A549 (cell line): ENCODE results near the gene AFF2. TPM values are rescaled to one million over a fixed set of nuclear protein-coding genes. Genes with fewer than 3 reads are reported as not detected.

Source experiments
- ATAC-seq, 2 experiments: fragments of 200-7000 bp in 1 of 2; fragments of >200 bp in 1 of 2; cut with Nextera tagmentation in 1 of 2; cut with Tn5 transposase in 1 of 2; 3 replicates each; pipeline versions ENCODE4 v1.8.0 to v1.9.1; 2018 to 2020; ENCODE audit warnings: mild to moderate bottlenecking in 1 of 2, moderate library complexity in 1 of 2
- CTCF ChIA-PET: fragments of 300-600 bp; sonication (Branson Sonifier 250); formaldehyde crosslinking; extraction: SDS; loops from one replicate; lab custom pipeline; 2021; ENCODE audit warnings: antibody characterized with exemption, inconsistent platforms; lab: Yijun Ruan, JAX
- POLR2A ChIA-PET: fragments of 350-600 bp; formaldehyde crosslinking; extraction: SDS; loops from one replicate; lab custom pipeline; 2021; ENCODE audit warnings: antibody characterized with exemption, inconsistent platforms; lab: Yijun Ruan, JAX
- DNase-seq, 2 experiments: peaks; one replicate each; pipeline versions ENCODE4 v3.0.0 to v3.0.0-alpha.2; 2011 to 2016; ENCODE audit warnings: low read depth in 1 of 2, low spot score in 1 of 2
- FAIRE-seq: peaks from 2 replicates; lab custom pipeline; 2011; peaks lifted over from hg19 to GRCh38; lab: Jason Lieb, UNC
- H3K27ac ChIP-seq, 2 experiments: fragments of >200 bp; sonication (Bioruptor Twin); formaldehyde crosslinking; 3 replicates each; pipeline ENCODE4 v1.5.1; 2016 to 2017
- H3K4me1 ChIP-seq: fragments of >200 bp; sonication (Bioruptor Twin); formaldehyde crosslinking; 3 replicates; pipeline ENCODE4 v1.6.1; 2016
- H3K4me2 ChIP-seq: fragments of >200 bp; sonication (Bioruptor Twin); formaldehyde crosslinking; 3 replicates; pipeline ENCODE4 v1.6.1; 2016
- H3K4me3 ChIP-seq: fragments of >200 bp; sonication (Bioruptor Twin); formaldehyde crosslinking; 3 replicates; pipeline ENCODE4 v1.5.1; 2016
- H3K9me3 ChIP-seq: fragments of >200 bp; sonication (Bioruptor Twin); formaldehyde crosslinking; 3 replicates; pipeline ENCODE4 v1.6.1; 2016
- ATOH8 ChIP-seq: fragments of 250-450 bp; sonication (Bioruptor Pico); IDR thresholded peaks from 2 replicates; pipeline ENCODE4 v1.5.0; 2020; ENCODE audit warnings: low read depth, mild to moderate bottlenecking, moderate library complexity
- BCL3 ChIP-seq: fragments of >200 bp; sonication (Bioruptor Twin); formaldehyde crosslinking; IDR thresholded peaks from 3 replicates; pipeline ENCODE4 v1.6.1; 2016
- BHLHE40 ChIP-seq: IDR thresholded peaks from 2 replicates; pipeline ENCODE4 v1.6.1; 2012; ENCODE audit warnings: low read depth, low read length, inconsistent platforms
- CBX2 ChIP-seq: fragments of 200-600 bp; sonication (generic); IDR thresholded peaks from 2 replicates; pipeline ENCODE4 v1.6.1; 2016; ENCODE audit warnings: low read depth, mild to moderate bottlenecking, borderline replicate concordance
- CHD4 ChIP-seq: fragments of 200-600 bp; sonication (generic); IDR thresholded peaks from 2 replicates; pipeline ENCODE4 v1.6.1; 2016; ENCODE audit warnings: antibody characterized with exemption, mild to moderate bottlenecking, borderline replicate concordance
- CTCF ChIP-seq: fragments of >200 bp; sonication (Bioruptor Twin); formaldehyde crosslinking; IDR thresholded peaks from 3 replicates; pipeline ENCODE4 v1.5.1; 2016
- EHF ChIP-seq: fragments of 250-450 bp; sonication (Bioruptor Pico); IDR thresholded peaks from 2 replicates; pipeline ENCODE4 v1.5.0; 2020; ENCODE audit warnings: mild to moderate bottlenecking
- EHMT2 ChIP-seq: fragments of 200-600 bp; sonication (generic); IDR thresholded peaks from 2 replicates; pipeline ENCODE4 v1.6.1; 2016; ENCODE audit warnings: antibody characterized with exemption, low read depth, mild to moderate bottlenecking, moderate library complexity
- EP300 ChIP-seq, 2 experiments: fragments of >200 bp; sonication (Bioruptor Twin); formaldehyde crosslinking; IDR thresholded peaks; 2 replicates in 1 of 2; 3 replicates in 1 of 2; pipeline ENCODE4 v1.6.1; 2016 to 2017
- FOSB ChIP-seq: fragments of 250-450 bp; sonication (Bioruptor Pico); IDR thresholded peaks from 2 replicates; pipeline ENCODE4 v1.5.0; 2020; ENCODE audit warnings: mild to moderate bottlenecking, moderate library complexity
- FOSL2 ChIP-seq, 2 experiments: fragments of 450-650 bp in 1 of 2; fragments of >200 bp in 1 of 2; sonication (Bioruptor Twin) in 1 of 2; formaldehyde crosslinking; IDR thresholded peaks; 2 replicates each; pipeline versions ENCODE4 v1.5.0 to v1.6.1; 2016 to 2020; ENCODE audit warnings: mild to moderate bottlenecking in 1 of 2, moderate library complexity in 1 of 2
- HDAC2 ChIP-seq: fragments of 200-600 bp; sonication (generic); IDR thresholded peaks from 2 replicates; pipeline ENCODE4 v1.6.1; 2016
- HMGXB4 ChIP-seq: fragments of 250-450 bp; sonication (Bioruptor Pico); IDR thresholded peaks from 2 replicates; pipeline ENCODE4 v1.5.0; 2021; ENCODE audit warnings: mild to moderate bottlenecking, moderate library complexity, borderline replicate concordance
- HOXB13 ChIP-seq: fragments of 250-450 bp; sonication (Bioruptor Pico); IDR thresholded peaks from 2 replicates; pipeline ENCODE4 v1.5.0; 2020; ENCODE audit warnings: low read depth, mild to moderate bottlenecking, moderate library complexity
- HOXB5 ChIP-seq: fragments of 250-450 bp; sonication (Bioruptor Pico); IDR thresholded peaks from 2 replicates; pipeline ENCODE4 v1.5.0; 2020; ENCODE audit warnings: mild to moderate bottlenecking, moderate library complexity
- JUN ChIP-seq, 2 experiments: fragments of >200 bp; sonication (Bioruptor Twin); formaldehyde crosslinking; IDR thresholded peaks; 2 replicates in 1 of 2; 3 replicates in 1 of 2; pipeline ENCODE4 v1.6.1; 2016 to 2017
- KDM1A ChIP-seq: fragments of 200-600 bp; sonication (generic); IDR thresholded peaks from 2 replicates; pipeline ENCODE4 v1.6.1; 2016; ENCODE audit warnings: low read depth, mild to moderate bottlenecking
- KDM5A ChIP-seq: fragments of 200-600 bp; sonication (generic); IDR thresholded peaks from 2 replicates; pipeline ENCODE4 v1.6.1; 2016; ENCODE audit warnings: antibody characterized with exemption, mild to moderate bottlenecking
- MAZ ChIP-seq: fragments of 150-350 bp; IDR thresholded peaks from 2 replicates; pipeline ENCODE4 v1.6.1; 2014; ENCODE audit warnings: antibody characterized with exemption, low read depth, low read length, borderline replicate concordance
- MYC ChIP-seq: IDR thresholded peaks from 2 replicates; pipeline ENCODE4 v1.6.1; 2012; ENCODE audit warnings: mild to moderate bottlenecking, inconsistent platforms, low read length, improper control_type of control experiment, borderline replicate concordance
- NPAS2 ChIP-seq: fragments of 250-450 bp; sonication (Bioruptor Pico); IDR thresholded peaks from 2 replicates; pipeline ENCODE4 v1.8.0; 2022; ENCODE audit warnings: mild to moderate bottlenecking, moderate library complexity, borderline replicate concordance
- NR3C1 ChIP-seq: fragments of >200 bp; sonication (Bioruptor Twin); formaldehyde crosslinking; IDR thresholded peaks from 3 replicates; pipeline ENCODE4 v1.6.1; 2017
- PHF8 ChIP-seq: fragments of 200-600 bp; sonication (generic); IDR thresholded peaks from 2 replicates; pipeline ENCODE4 v1.6.1; 2016; ENCODE audit warnings: low read depth, mild to moderate bottlenecking, antibody characterized with exemption, moderate library complexity, borderline replicate concordance
- RAD21 ChIP-seq, 2 experiments: fragments of >200 bp in 1 of 2; sonication (Bioruptor Twin) in 1 of 2; formaldehyde crosslinking in 1 of 2; IDR thresholded peaks in 1 of 2; conservative IDR thresholded peaks in 1 of 2; 2 replicates in 1 of 2; 3 replicates in 1 of 2; pipeline ENCODE4 v1.6.1; 2012 to 2018; ENCODE audit warnings: inconsistent platforms in 1 of 2
- REST ChIP-seq: fragments of 200-600 bp; sonication (generic); IDR thresholded peaks from 2 replicates; pipeline ENCODE4 v1.6.1; 2016; ENCODE audit warnings: antibody characterized with exemption, mild to moderate bottlenecking, moderate library complexity
- RNF2 ChIP-seq: fragments of 200-600 bp; sonication (generic); IDR thresholded peaks from 2 replicates; pipeline ENCODE4 v1.6.1; 2016; ENCODE audit warnings: low read depth, mild to moderate bottlenecking, antibody characterized with exemption, moderate library complexity, borderline replicate concordance
- SREBF2 ChIP-seq: fragments of 450-650 bp; IDR thresholded peaks from 2 replicates; pipeline ENCODE4 v1.6.1; 2014; ENCODE audit warnings: mild to moderate bottlenecking, moderate library complexity
- ZFP36 ChIP-seq: fragments of 450-650 bp; IDR thresholded peaks from 2 replicates; pipeline ENCODE4 v1.6.1; 2014; ENCODE audit warnings: borderline replicate concordance; ENCODE audit not compliant: partially characterized antibody
- WGBS: methylation state at CpG from one replicate; pipeline ENCODE4 v1.1.6; 2017; ENCODE audit errors: missing lambda C conversion rate; 5-methylcytosine and 5-hydroxymethylcytosine counted together
- polyA plus RNA-seq, 4 experiments: library from polyadenylated mRNA; depleted of rRNA in 3 of 4; stranded (reverse); fragments of >200 nt; fragmentation: RNase III in 1 of 4; extraction: RNeasy Plus Mini Kit Qiagen cat#74134 plus additional on column Dnase treatment in 1 of 4; gene quantifications; 2 replicates in 3 of 4; 3 replicates in 1 of 4; pipeline ENCODE4 v1.2.3, GENCODE V29; 2011 to 2017

The AFF2 gene
- polyA plus RNA-seq, 2 of the 4 experiments (the other 2 are of a cell fraction) = 0.04 TPM; not detected in 1

GRCh38 chrX:148956352-148956751 lies 455.9 kb downstream of the AFF2 start:
- ATAC-seq = no peak
- Histone ChIP-seq H3K4me2 (no peak overlapping the region), H3K4me1 (no peaks in the 10 kb centered on the region), H3K4me3 (no peak overlapping the region), H3K9me3 (no peaks in the 10 kb centered on the region), H3K27ac (no peak overlapping the region)
- no CpG with 5 or more reads among the region's 3 CpGs for WGBS
- FAIRE-seq = no peak
- POLR2A ChIA-PET = no interaction called here
- CTCF ChIA-PET = no interaction called here
- TF ChIP-seq HMGXB4 (CRISPR knock-in tag) = no peak
- no peak for TF ChIP-seq REST
- no peak for TF ChIP-seq CBX2
- no peak for TF ChIP-seq RNF2
- no peak for TF ChIP-seq EP300 (IDR thresholded peaks at IDR 0.05)
- TF ChIP-seq HDAC2 = no peak
- no peak for TF ChIP-seq MYC
- no peak for TF ChIP-seq BHLHE40
- no peak for TF ChIP-seq EHF (CRISPR knock-in tag)
- no peak for TF ChIP-seq KDM1A
- no peak for TF ChIP-seq JUN (IDR thresholded peaks at IDR 0.05)
- no peak for TF ChIP-seq FOSL2 (IDR thresholded peaks at IDR 0.05)
- no peak for TF ChIP-seq FOSL2 (CRISPR knock-in tag; IDR thresholded peaks at IDR 0.05)
- no peak for TF ChIP-seq CHD4
- no peak for TF ChIP-seq ATOH8
- TF ChIP-seq PHF8 = no peak
- TF ChIP-seq BCL3 = no peak
- TF ChIP-seq MAZ = no peak
- no peak for TF ChIP-seq SREBF2
- no peak for TF ChIP-seq NPAS2 (CRISPR knock-in tag)
- no peak for DNase-seq

- ChIA-PET POLR2A (no interaction called here), CTCF (interaction anchor here (0.7 kb wide), 1 partner anchor 105 kb away, joined by 3 read pairs; no protein-coding TSS in a partner anchor)
- H3K4me2 ChIP-seq = no peak overlapping the region
- H3K9me3 ChIP-seq = no peaks in the 10 kb centered on the region
- FAIRE-seq = peak; percentile 82
- H3K27ac ChIP-seq = no peak overlapping the region
- WGBS = 13% methylated on average over 1 of the region's 1 CpG
- ATAC-seq = no peak
- H3K4me3 ChIP-seq = no peak overlapping the region
- H3K4me1 ChIP-seq = no peaks in the 10 kb centered on the region
- DNase-seq = peak in 1 of 2 experiments; percentile 2
- TF ChIP-seq KDM5A = no peak
- TF ChIP-seq NR3C1 = no peak
- no peak for TF ChIP-seq HOXB5 (CRISPR knock-in tag)
- TF ChIP-seq FOSB (CRISPR knock-in tag) = no peak
- TF ChIP-seq CBX2 = no peak
- no peak for TF ChIP-seq EHF (CRISPR knock-in tag)
- TF ChIP-seq HDAC2 = no peak
- no peak for TF ChIP-seq HOXB13 (CRISPR knock-in tag)
- TF ChIP-seq PHF8 = no peak
- TF ChIP-seq RAD21 (conservative IDR thresholded peaks at IDR 0.05 in 1 of 2, IDR thresholded peaks at IDR 0.05 in 1 of 2) = no peak
- TF ChIP-seq CTCF = no peak
- no peak for TF ChIP-seq EHMT2
- no peak for TF ChIP-seq ZFP36
Measured at GRCh38 chrX:148958901-148959300, 458.5 kb downstream of the AFF2 start.
